ENCODE results near the gene ENTPD7.

DNA sequence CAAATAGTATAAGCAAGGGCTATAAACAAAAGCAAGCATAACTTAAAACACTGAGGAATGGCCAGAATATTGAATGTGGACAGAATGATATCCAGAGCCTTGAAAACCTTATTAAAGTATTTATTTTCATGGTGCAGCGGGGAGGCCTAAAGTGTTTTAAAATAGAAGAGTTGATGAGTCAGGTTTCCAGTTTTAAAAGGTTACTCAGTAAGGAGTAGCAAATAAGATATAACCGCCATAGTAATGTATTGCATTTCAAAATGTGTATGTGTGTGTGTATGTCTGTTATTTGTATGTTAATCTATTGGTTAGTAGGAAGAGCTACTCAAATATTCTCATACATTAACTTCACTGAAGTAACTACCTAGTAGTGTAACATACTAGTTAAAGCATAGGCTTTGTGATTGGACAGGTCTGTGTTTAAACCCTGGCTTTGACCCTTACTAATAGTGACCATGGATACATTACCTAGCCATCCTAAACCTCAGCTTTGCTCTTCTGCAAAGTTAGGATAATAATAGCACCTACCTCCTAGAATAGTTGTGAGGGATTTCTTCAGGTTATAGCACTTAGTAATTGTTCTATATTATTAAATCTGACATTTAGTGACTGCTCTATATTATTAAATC is 89.6 kb downstream of the ENTPD7 start:
- TF ChIP-seq, protein P1, sequence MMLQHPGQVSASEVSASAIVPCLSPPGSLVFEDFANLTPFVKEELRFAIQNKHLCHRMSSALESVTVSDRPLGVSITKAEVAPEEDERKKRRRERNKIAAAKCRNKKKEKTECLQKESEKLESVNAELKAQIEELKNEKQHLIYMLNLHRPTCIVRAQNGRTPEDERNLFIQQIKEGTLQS (IDR thresholded peaks at IDR 0.05; ENCODE audit: borderline replicate concordance, extremely low read depth, low read depth, low read length) = no peak
- TF ChIP-seq, protein P2, sequence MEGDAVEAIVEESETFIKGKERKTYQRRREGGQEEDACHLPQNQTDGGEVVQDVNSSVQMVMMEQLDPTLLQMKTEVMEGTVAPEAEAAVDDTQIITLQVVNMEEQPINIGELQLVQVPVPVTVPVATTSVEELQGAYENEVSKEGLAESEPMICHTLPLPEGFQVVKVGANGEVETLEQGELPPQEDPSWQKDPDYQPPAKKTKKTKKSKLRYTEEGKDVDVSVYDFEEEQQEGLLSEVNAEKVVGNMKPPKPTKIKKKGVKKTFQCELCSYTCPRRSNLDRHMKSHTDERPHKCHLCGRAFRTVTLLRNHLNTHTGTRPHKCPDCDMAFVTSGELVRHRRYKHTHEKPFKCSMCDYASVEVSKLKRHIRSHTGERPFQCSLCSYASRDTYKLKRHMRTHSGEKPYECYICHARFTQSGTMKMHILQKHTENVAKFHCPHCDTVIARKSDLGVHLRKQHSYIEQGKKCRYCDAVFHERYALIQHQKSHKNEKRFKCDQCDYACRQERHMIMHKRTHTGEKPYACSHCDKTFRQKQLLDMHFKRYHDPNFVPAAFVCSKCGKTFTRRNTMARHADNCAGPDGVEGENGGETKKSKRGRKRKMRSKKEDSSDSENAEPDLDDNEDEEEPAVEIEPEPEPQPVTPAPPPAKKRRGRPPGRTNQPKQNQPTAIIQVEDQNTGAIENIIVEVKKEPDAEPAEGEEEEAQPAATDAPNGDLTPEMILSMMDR (IDR thresholded peaks at IDR 0.05 in 2 of 3, conservative IDR thresholded peaks at IDR 0.05 in 1 of 3; ENCODE audit: control insufficient read depth in 2 of 3, extremely low read depth in 1 of 3, insufficient read depth in 1 of 3, low read depth in 3 of 3, low read length in 3 of 3) = no peak
- TF ChIP-seq, protein P3, sequence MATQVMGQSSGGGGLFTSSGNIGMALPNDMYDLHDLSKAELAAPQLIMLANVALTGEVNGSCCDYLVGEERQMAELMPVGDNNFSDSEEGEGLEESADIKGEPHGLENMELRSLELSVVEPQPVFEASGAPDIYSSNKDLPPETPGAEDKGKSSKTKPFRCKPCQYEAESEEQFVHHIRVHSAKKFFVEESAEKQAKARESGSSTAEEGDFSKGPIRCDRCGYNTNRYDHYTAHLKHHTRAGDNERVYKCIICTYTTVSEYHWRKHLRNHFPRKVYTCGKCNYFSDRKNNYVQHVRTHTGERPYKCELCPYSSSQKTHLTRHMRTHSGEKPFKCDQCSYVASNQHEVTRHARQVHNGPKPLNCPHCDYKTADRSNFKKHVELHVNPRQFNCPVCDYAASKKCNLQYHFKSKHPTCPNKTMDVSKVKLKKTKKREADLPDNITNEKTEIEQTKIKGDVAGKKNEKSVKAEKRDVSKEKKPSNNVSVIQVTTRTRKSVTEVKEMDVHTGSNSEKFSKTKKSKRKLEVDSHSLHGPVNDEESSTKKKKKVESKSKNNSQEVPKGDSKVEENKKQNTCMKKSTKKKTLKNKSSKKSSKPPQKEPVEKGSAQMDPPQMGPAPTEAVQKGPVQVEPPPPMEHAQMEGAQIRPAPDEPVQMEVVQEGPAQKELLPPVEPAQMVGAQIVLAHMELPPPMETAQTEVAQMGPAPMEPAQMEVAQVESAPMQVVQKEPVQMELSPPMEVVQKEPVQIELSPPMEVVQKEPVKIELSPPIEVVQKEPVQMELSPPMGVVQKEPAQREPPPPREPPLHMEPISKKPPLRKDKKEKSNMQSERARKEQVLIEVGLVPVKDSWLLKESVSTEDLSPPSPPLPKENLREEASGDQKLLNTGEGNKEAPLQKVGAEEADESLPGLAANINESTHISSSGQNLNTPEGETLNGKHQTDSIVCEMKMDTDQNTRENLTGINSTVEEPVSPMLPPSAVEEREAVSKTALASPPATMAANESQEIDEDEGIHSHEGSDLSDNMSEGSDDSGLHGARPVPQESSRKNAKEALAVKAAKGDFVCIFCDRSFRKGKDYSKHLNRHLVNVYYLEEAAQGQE (IDR thresholded peaks at IDR 0.05; ENCODE audit: low read depth, low read length) = no peak
- TF ChIP-seq, protein P4, sequence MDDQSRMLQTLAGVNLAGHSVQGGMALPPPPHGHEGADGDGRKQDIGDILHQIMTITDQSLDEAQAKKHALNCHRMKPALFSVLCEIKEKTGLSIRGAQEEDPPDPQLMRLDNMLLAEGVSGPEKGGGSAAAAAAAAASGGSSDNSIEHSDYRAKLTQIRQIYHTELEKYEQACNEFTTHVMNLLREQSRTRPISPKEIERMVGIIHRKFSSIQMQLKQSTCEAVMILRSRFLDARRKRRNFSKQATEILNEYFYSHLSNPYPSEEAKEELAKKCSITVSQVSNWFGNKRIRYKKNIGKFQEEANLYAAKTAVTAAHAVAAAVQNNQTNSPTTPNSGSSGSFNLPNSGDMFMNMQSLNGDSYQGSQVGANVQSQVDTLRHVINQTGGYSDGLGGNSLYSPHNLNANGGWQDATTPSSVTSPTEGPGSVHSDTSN (IDR thresholded peaks at IDR 0.05; ENCODE audit: insufficient replicate concordance, low read depth, low read length) = no peak
- TF ChIP-seq YY1 (IDR thresholded peaks at IDR 0.05; ENCODE audit: low read depth, low read length) (no peak), EP300 (IDR thresholded peaks at IDR 0.05; ENCODE audit: borderline replicate concordance in 1 of 2, control insufficient read depth in 1 of 2, low read depth in 2 of 2, low read length in 2 of 2) (no peak), SIN3A (IDR thresholded peaks at IDR 0.05; ENCODE audit: low read depth, low read length) (no peak), HDAC6 (IDR thresholded peaks at IDR 0.05; ENCODE audit: unreplicated experiment) (no peak), HDGF (IDR thresholded peaks at IDR 0.05) (no peak), TCF7 (IDR thresholded peaks at IDR 0.05; ENCODE audit: borderline replicate concordance) (no peak)
